HUES64 (cell line): ENCODE data around the gene ZNF585A. TPM values are rescaled to one million over a fixed set of nuclear protein-coding genes. Genes with fewer than 3 reads are reported as not detected.
"Not testable (repeated sequence)": the region's sequence is repeated elsewhere in the genome, so short reads cannot be mapped to it uniquely, and the experiment has no call there.

Experiments used
- H3K27ac ChIP-seq: 2 replicates; pipeline ENCODE4 v1.7.0; 2013; ENCODE audit warnings: low read depth, low read length, inconsistent platforms
- H3K27me3 ChIP-seq: 2 replicates; pipeline ENCODE4 v1.6.1; 2013; ENCODE audit warnings: mild to moderate bottlenecking, low read length; ENCODE audit not compliant: insufficient read depth
- H3K36me3 ChIP-seq: 2 replicates; pipeline ENCODE4 v1.6.1; 2013; ENCODE audit warnings: mild to moderate bottlenecking, low read length; ENCODE audit not compliant: insufficient read depth
- H3K4me1 ChIP-seq: 2 replicates; pipeline ENCODE4 v1.6.1; 2013; ENCODE audit warnings: mild to moderate bottlenecking, low read length, moderate library complexity; ENCODE audit not compliant: insufficient read depth
- H3K4me3 ChIP-seq: 2 replicates; pipeline ENCODE4 v1.5.1; 2013; ENCODE audit warnings: mild to moderate bottlenecking, low read length, moderate library complexity
- H3K9ac ChIP-seq: 2 replicates; pipeline ENCODE4 v1.6.1; 2013; ENCODE audit warnings: mild to moderate bottlenecking, low read depth, low read length
- H3K9me3 ChIP-seq: 2 replicates; pipeline ENCODE4 v1.6.1; 2013; ENCODE audit warnings: low read depth, low read length; ENCODE audit not compliant: insufficient read depth
- WGBS: fragments of 150-250, 120-280 bp; methylation state at CpG from one replicate; pipeline ENCODE4 v1.1.7; 2013; ENCODE audit warnings: missing lambda C conversion rate; 5-methylcytosine and 5-hydroxymethylcytosine counted together
- polyA plus RNA-seq, 2 experiments: library from polyadenylated mRNA; stranded (reverse); fragments of 50-300 nt; gene quantifications; one replicate each; pipeline ENCODE4 v1.2.3, GENCODE V29; 2013

Gene ZNF585A
- 8.4 TPM for polyA plus RNA-seq (2013, experiment 1 of 2)
- polyA plus RNA-seq (2013, experiment 2 of 2), result 9.8 TPM

DNA sequence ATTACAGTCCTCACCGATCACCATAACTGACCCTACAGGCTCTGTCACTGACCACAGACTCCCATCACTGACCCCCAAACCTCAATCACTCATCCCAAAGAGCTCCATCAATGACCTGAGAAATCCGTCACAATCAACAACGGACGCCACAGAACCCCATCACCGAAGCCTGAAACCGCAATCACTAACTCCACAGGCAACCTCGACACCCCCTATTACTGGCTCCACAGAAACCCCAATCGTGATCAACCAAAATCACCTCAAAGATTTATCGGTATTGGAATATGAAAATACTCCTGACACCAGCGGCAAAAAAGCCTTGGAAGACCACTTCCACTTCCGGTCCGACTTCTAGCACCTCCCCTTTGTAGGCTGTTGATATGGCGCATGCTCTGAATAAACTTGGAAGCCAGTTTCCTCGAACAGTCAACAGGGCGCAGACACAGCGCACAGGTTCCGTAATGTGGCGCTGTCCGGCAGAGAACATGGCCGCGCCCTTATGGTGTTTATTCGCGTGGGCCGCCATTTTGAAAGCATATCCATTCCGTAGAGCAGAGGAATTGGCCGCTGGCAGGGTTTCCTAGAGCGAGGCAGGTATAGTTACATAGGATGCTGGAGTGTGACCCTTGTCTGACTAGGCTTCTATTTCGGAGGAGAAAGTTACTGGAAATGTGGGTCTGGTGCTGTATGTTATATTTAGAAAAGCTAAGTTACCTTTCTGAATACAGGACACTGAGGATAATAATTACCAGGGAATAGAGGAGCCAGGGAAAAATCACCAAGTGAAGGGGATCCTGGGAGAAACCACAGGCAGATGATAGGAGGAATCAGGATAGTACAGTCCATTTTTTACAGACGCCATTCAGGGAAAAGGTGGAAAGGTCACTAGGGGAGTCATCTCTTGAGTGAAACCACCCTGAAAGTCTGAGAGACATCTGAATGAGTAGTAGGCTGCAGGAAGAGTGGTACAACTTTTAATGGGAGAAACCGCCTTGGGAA is at the start of gene ZNF585A:
ZNF585A (minus strand) TSS at position 328 of the 999 bp plus-strand sequence. CDS start 2,785 bp downstream, outside the sequence.
- peak within 1 kb of the TSS; percentile 96 for H3K4me3 ChIP-seq
- H3K36me3 ChIP-seq, result peaks cover 26% of the 10 kb centered on the region
- 11% methylated on average over 30 of the region's 30 CpGs for WGBS
- H3K27me3 ChIP-seq, result no peaks in the 10 kb centered on the region
- H3K27ac ChIP-seq, result no peak within 1 kb of the TSS
- H3K9me3 ChIP-seq, result peaks cover 10% of the 10 kb centered on the region; the same call in 1 of the 2 replicates
- H3K4me1 ChIP-seq, result no peaks in the 10 kb centered on the region
- peak within 1 kb of the TSS; percentile 79 for H3K9ac ChIP-seq

- Histone ChIP-seq H3K9me3 (0 out of 2 replicates have a peak, but pooled peaks cover 3% of the 10 kb centered on the region), H3K4me3 (no peak overlapping the region), H3K36me3 (peaks cover 14% of the 10 kb centered on the region), H3K27ac (no peak overlapping the region), H3K9ac (no peak overlapping the region), H3K27me3 (no peaks in the 10 kb centered on the region), H3K4me1 (0 out of 2 replicates have a peak, but pooled peaks cover 5% of the 10 kb centered on the region)
- no CpG with 5 or more reads among the region's 2 CpGs for WGBS
These were observed 48.6 kb upstream of the ZNF585A start for GRCh38 chr19:37221136-37221535.

GRCh38 chr19:37220383-37220782 is 47.9 kb upstream of the ZNF585A start:
- Histone ChIP-seq H3K4me1 (0 out of 2 replicates have a peak, but pooled peaks cover 5% of the 10 kb centered on the region), H3K27ac (no peak overlapping the region), H3K9me3 (0 out of 2 replicates have a peak, but pooled peaks cover 3% of the 10 kb centered on the region), H3K36me3 (peaks cover 9% of the 10 kb centered on the region), H3K9ac (no peak overlapping the region), H3K27me3 (no peaks in the 10 kb centered on the region), H3K4me3 (no peak overlapping the region)
- WGBS, result 100% methylated on average over 1 of the region's 3 CpGs

DNA sequence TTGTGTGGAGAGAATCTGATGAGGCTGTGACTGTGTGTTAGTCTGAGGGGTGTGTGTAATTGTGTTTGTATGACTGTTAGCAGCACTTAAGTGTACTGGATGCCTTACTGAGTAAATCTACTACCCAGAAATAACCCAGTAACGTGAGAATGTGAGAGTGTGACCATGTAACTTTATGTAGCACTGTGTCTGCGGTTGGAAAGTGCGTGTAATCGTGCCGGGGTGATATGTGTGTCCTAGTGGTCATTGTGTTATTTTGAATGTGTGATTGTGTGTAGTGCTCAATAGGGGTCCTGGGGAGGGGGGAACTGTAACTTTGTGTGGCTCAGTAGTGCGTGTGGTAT is 46.1 kb upstream of the ZNF585A start:
- Histone ChIP-seq H3K4me1 (0 out of 2 replicates have a peak, but pooled peaks cover 5% of the 10 kb centered on the region), H3K4me3 (peak overlapping the region; percentile 83), H3K9ac (peak overlapping the region; percentile 90), H3K9me3 (0 out of 2 replicates have a peak, but pooled peaks cover 3% of the 10 kb centered on the region), H3K27me3 (no peaks in the 10 kb centered on the region), H3K36me3 (no peaks in the 10 kb centered on the region; the same call in 1 of the 2 replicates), H3K27ac (no peak overlapping the region)
- WGBS, result 48% methylated on average over 6 of the region's 6 CpGs

DNA sequence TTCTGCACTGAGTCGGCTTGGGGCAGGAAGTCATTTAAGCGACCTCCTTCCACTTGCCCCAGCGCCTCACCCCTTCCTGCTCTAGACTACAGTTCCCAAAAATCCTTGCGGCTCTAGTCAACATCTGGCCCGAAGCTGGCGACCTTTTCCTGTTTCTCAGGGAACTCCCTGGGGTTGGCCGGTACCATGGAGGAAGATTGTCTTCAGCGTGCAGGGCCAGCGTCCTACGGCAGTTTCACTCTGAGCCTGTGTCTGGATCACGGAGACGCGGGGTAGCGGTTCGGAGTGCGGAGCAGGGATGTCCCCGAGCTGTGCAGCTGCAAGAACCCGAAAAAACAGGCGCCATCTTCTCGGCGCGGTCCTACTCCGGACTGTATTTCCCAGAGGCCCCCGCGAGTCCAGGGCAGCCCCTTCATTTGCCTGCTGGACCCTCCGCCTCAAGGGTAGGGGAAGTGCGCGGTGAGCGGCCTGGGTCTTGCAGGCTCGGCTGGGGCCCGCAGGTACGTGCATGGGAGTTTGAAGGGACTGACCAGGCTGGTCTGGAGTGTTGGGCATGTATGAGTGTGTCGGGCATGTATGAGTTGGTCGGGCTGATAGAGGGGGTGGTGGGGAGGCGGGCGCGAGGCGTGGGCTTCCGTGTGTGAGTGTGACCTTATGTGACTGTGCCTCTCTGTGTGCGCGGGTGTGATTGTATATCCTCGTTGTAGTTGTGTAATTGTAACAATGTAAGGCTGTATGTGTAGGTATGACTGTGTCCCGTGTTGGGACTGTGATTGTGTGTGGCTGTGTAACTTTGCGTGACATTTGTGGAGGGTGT is 45.5 kb upstream of the ZNF585A start, which contains the start of gene ZNF383:
ZNF383 (plus strand) TSS at position 440 of the 817 bp plus-strand sequence. CDS start 12,240 bp downstream, outside the sequence.
- H3K9me3 ChIP-seq, result 0 out of 2 replicates have a peak, but pooled peaks cover under 1% of the 10 kb centered on the region
- WGBS, result 1% methylated on average over 44 of the region's 44 CpGs
- H3K4me3 ChIP-seq, result peak within 1 kb of the TSS; percentile 83
- no peaks in the 10 kb centered on the region for H3K27me3 ChIP-seq
- H3K27ac ChIP-seq, result peak within 1 kb of the TSS; percentile 85
- H3K36me3 ChIP-seq, result no peaks in the 10 kb centered on the region; the same call in 1 of the 2 replicates
- H3K9ac ChIP-seq, result peak within 1 kb of the TSS; percentile 90
- 0 out of 2 replicates have a peak, but pooled peaks cover 5% of the 10 kb centered on the region for H3K4me1 ChIP-seq

GRCh38 chr19:37217480-37217774 is 44.9 kb upstream of the ZNF585A start:
- H3K36me3 ChIP-seq, result no peaks in the 10 kb centered on the region; the same call in 1 of the 2 replicates
- 0 out of 2 replicates have a peak, but pooled peaks cover 5% of the 10 kb centered on the region for H3K4me1 ChIP-seq
- H3K27ac ChIP-seq, result no peak overlapping the region
- peak overlapping the region; percentile 83 for H3K4me3 ChIP-seq
- H3K9ac ChIP-seq, result peak overlapping the region; percentile 90
- H3K9me3 ChIP-seq, result no peaks in the 10 kb centered on the region
- H3K27me3 ChIP-seq, result no peaks in the 10 kb centered on the region
- 5% methylated on average over 7 of the region's 7 CpGs for whole genome bisulfite sequencing

DNA sequence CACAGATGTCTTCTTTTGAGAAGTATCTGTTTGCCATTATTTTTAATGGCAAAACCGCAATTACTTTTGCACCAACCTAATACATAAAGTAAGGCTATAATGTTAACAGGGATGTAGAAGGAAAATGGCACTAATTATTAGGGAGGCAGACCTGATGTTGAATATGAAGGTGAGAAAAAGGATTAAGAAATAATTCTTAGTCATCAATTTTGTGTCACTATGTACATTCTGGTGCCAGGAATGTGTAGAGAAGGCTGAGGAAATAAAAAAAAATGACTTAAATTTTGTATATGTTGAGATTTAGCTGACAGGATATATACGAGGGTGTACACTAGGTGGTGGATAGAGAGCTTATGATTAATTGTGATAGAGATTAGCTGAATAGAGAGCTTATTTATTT is 25.3 kb upstream of the ZNF585A start:
- H3K4me3 ChIP-seq, result no peak overlapping the region
- H3K9me3 ChIP-seq, result peaks cover 7% of the 10 kb centered on the region; the same call in 1 of the 2 replicates
- H3K9ac ChIP-seq, result no peak overlapping the region
- no peaks in the 10 kb centered on the region for H3K4me1 ChIP-seq
- H3K27ac ChIP-seq, result no peak overlapping the region
- 89% methylated on average over 1 of the region's 2 CpGs for WGBS
- peaks cover 13% of the 10 kb centered on the region for H3K36me3 ChIP-seq
- no peaks in the 10 kb centered on the region for H3K27me3 ChIP-seq

- not testable (repeated sequence) for H3K4me1 ChIP-seq, H3K4me3 ChIP-seq, H3K27ac ChIP-seq, H3K9me3 ChIP-seq, H3K27me3 ChIP-seq, H3K9ac ChIP-seq
- peaks cover 12% of the 10 kb centered on the region for H3K36me3 ChIP-seq
- 91% methylated on average over 3 of the region's 5 CpGs for WGBS
These were observed 24.6 kb upstream of the ZNF585A start for GRCh38 chr19:37197115-37197514.

- not testable (repeated sequence) for H3K9ac ChIP-seq, H3K27me3 ChIP-seq, H3K27ac ChIP-seq, H3K4me1 ChIP-seq, H3K4me3 ChIP-seq
- H3K9me3 ChIP-seq, result peaks cover 20% of the 10 kb centered on the region; the same call in 1 of the 2 replicates
- peaks cover 12% of the 10 kb centered on the region for H3K36me3 ChIP-seq
- WGBS, result 93% methylated on average over 2 of the region's 4 CpGs
These were observed 22.8 kb upstream of the ZNF585A start for GRCh38 chr19:37195248-37195647.

- peaks cover 42% of the 10 kb centered on the region for H3K36me3 ChIP-seq
These were observed 13.6 kb upstream of the ZNF585A start for GRCh38 chr19:37186071-37186470.

More at GRCh38 chr19:37186071-37186470, 13.6 kb upstream of the ZNF585A start:
- not testable (repeated sequence) for H3K9ac ChIP-seq, H3K27me3 ChIP-seq, H3K4me3 ChIP-seq, H3K4me1 ChIP-seq, H3K27ac ChIP-seq
- WGBS, result 93% methylated on average over 2 of the region's 4 CpGs
- H3K9me3 ChIP-seq, result peaks cover 66% of the 10 kb centered on the region
